NOMO-1 treated with DMSO at 0.1 percent for 48 hours (cell line): ENCODE measurements around the gene ZKSCAN8.

Source experiments
- DNase-seq: peaks from one replicate; lab custom pipeline; 2025; ENCODE audit not compliant: unreplicated experiment; lab: John Stamatoyannopoulos, UW

ZKSCAN8 gene

GRCh38 chr6:28139860-28140543 is 1.7 kb upstream of the ZKSCAN8 start:
- no peak for DNase-seq

- no peak for DNase-seq
Observed at GRCh38 chr6:28140616-28141015, 1.1 kb upstream of the ZKSCAN8 start.

DNA sequence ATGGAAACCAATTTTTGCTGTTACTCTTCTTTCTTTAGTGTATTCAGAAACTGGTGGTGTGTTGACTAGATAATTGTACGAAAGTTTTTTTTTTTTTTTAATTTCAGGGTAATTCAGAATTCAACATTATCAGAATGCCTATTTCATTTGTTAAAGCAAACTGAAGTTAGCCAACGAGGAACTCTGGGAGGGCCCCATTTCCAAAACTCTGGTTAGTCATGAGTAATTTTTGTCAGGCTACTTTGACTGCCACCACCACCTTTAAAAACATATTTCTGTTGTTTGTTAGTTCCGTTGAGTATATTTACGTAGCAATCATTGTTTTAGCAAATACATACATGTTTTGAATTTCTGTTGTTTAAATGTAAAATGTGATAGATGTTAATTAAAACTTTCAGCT is 763 bp downstream of the ZKSCAN8 start:
- peak; percentile 1 for DNase-seq

GRCh38 chr6:28145231-28145630 is 3.5 kb downstream of the ZKSCAN8 start:
- no peak for DNase-seq

- no peak for DNase-seq
Observed at GRCh38 chr6:28152531-28152930, 10.8 kb downstream of the ZKSCAN8 start.

DNA sequence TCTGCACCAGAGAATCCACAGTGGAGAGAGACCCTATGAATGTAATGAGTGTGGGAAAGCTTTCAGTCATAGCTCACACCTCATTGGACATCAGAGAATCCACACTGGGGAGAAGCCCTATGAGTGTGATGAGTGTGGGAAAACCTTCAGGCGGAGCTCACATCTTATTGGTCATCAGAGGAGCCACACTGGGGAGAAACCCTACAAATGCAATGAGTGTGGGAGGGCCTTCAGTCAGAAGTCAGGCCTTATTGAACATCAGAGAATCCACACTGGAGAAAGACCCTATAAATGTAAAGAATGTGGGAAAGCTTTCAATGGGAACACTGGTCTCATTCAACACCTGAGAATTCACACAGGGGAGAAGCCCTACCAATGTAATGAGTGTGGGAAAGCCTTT is 11.9 kb downstream of the ZKSCAN8 start:
- no peak for DNase-seq

DNA sequence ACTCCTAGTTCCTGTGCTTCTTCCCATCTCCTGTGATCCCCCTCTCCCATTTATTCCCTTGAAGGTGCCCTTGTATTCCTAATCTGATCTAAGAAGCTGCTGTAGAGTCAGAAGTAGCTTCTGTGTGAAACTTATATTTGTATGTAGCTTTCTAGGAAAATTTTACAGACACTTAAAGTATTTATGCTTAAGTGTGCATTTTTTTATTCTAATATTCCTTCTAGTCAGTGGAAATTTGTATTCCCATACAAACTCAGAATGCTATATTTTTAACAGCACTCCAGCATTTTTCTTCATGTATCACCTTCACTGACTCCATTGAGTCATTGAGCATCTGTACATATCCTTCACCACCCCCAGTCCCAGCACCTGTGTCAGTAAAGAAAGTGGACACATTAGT is 12.7 kb downstream of the ZKSCAN8 start:
- DNase-seq = no peak

DNA sequence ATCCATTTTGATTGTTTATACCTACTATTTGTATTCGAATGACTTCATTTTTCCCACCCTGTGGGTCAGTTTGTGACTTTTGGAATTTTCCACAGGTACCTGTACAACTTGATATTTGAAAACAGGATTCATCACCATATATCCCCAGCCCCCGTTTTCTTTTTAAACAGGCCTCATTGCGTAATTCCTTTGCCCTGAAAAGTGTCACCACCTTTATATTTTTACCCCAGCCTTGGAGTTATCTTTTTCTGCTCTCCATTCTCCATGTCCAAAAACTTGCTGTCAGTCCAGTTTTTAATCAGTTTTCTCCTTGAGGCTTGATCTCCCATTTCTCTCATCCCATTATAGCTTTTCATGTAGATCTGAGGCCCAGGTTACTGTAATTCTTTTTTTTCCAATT is 16.6 kb downstream of the ZKSCAN8 start:
- DNase-seq = no peak

DNA sequence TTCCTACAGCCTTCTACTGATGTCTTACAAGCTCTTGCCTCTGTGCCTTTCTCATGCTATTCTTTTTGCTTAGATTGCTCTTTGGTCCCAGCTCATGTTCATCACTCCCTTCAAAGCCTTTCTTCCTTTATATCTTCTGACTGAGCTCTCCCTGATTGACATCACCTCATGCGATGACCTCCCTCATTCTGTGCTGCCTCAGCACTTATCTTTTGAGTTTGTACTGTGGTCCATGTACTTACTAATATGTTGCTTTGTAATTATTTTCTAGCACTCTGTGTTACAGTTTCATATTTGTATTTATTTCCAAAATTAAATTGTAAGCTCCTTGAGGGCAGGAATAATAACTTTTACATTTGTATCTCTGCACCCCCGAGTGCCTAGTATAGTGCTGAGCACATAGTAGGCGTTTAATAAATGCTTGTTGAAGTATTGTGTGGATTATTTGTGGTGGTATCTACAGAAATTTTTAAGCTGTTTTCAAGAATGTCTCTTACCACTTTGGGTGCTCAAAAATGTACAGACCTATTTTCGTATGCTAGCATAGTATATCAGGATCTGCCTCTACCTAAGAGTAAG is 17.4 kb downstream of the ZKSCAN8 start:
- DNase-seq = no peak

DNA sequence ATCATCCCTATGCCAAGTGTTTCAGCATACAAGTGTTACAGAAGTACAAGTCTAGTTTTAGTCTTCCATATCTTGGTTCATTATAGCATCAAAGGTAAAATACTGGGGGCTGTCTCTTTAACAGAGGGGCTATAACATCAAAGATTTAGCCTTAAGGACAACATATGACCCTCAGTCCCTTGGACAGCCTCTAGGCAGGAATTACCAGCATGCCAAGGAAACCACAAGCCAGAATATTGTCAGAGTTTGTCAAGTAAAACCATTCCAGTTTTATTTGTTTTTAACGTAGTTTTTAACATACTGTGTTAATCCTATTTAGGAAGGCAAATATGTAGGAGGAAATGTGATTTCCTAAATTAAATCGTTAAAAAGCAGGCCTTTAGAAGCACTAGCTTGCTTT is 18.6 kb downstream of the ZKSCAN8 start:
- DNase-seq = no peak

DNA sequence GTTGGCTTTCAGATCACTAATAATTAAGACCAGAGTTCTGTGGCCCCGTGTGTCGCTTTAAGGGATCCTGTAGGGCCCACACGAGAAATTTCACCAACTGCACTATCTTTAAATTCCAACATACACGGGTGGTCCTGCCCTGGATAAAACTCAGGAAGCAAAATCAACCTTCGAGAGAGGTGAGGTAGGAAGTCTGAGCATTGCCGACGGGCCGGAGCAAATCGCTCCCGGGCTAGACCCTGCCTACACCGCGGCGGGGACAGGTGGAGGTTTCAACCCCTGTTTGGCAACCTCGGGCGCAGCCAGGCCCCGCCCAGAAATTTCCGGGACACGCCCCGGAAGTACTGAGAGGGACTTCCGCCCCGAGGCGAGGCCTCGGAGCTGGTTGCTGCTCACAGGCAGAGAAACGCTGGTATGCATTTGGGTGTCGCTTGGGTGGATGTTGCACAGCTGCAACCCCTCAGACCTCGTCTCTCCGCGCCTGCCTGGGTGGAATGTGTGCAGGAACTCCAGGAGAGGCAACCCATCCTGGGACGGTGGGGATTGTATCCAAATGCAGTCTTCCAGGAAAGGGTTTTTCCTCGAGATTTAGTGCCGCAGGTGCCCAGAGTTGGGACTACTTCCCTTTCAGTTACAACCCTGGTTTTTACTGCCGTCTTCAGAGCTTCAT is 19.9 kb downstream of the ZKSCAN8 start:
- peak; percentile 44 for DNase-seq

- DNase-seq = no peak
Observed at GRCh38 chr6:28165563-28165962, 23.9 kb downstream of the ZKSCAN8 start.

DNA sequence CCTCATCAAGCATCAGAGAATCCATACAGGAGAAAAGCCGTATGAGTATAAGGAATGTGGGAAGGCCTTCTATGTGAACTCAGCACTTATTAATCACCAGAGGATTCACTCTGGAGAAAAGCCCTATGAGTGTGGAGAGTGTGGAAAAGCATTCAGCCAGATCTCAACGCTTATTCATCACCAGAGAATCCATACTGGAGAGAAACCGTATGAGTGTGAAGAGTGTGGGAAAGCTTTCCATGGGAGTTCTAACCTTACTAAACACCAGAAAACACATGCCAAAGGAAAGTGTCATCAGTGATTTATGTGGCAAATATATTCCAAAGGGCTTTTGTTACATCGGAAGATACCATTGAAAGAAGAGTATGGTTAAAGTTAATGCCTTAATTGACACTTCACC is 25.4 kb downstream of the ZKSCAN8 start:
- no peak for DNase-seq

- DNase-seq = no peak
Observed at GRCh38 chr6:28167926-28168325, 26.2 kb downstream of the ZKSCAN8 start.

GRCh38 chr6:28171271-28171670 is 29.6 kb downstream of the ZKSCAN8 start:
- no peak for DNase-seq

DNA sequence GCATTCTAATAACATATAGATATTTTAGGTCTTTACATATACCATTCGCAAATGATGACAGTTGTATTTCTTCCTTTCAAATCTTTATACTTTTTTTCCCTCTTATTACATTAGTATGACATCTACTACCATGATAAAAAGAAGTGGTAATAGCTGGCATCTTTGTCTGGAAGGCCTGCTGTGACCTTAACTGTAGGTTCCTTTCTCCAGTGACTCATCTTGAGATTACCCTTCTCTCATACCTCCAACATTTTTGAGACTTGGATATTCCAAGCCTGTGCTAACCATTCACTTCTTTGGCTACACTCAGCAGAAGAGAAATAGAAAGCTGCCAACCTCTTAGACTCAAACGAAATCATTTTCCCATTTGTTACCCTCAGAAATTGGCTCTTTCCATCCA is 30.3 kb downstream of the ZKSCAN8 start:
- no peak for DNase-seq

DNA sequence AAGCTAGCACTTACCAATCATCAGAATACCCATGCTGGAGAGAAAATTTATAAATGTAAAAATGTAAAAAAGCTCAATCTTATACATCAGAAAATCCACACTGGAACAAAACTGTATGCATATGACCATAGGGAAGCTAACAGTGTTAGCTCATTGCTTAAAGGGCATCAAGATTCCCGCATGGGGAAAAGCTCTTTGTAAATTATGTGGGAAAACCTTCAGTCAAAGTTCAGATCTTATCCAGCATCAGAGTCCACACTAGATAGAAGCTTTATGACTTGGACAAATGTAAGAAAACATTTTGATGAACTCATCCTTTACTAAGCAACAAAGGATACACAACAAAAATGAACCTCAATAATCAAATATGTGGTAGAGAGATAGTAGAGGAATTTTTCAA is 34.7 kb downstream of the ZKSCAN8 start:
- DNase-seq = no peak

- DNase-seq = no peak
Observed at GRCh38 chr6:28182255-28182654, 40.6 kb downstream of the ZKSCAN8 start.

DNA sequence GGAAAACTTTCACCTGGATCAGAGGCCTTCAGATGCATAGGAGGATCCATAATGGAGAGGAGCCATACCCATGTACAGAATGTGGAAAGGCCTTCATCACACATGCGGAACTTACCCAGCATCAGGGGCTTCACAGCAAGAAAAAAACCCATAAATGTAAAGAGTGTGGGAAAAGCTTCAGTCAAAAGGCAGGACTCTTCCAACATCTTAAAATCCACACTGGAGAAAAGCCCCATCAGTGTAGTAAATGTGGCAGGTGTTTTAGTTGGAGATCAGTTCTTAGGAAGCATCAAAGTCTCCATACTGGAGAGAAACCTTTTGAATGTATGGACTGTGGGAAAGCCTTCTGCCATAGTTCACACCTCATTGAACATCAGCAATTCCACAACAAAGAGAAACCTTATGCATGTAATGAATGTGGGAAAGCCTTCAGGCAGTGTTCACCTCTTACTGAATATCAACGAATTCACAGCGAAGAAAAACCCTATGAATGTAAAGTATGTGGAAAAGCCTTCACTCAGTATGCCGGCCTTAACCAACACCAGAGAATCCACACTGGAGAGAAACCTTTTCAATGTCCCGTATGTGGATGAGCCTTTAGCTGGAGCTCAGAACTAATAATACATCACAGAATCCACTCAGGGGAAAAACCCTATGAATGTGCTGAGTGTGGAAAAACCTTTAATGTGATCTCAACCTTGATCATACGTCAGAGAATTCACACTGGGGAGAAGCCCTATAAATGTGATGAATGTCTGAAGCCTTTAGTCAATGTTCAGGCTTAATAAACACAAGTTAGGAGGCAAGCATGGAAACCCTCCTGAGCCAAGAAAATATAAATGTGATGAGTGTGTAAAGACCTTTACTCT is 46.7 kb downstream of the ZKSCAN8 start:
- no peak for DNase-seq

DNA sequence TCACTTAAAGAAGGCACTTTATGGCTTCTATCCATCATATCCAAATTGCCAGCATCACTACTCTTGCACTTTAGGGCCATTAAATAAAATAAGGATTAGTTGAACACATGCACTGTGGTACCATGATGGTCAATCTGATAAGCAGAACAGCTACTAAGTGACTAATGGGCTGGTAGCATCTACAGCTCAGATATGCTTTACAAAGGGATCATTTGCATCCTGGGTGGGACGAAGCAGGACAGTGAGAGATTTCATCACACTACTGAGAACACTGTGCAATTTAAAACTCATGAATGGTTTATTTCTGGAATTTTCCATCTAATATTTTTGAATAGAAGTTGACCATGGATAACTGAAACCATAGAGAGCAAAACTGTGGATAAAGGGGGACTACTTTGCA is 58.3 kb downstream of the ZKSCAN8 start:
- no peak for DNase-seq

- DNase-seq = no peak
Observed at GRCh38 chr6:28203201-28203600, 61.5 kb downstream of the ZKSCAN8 start.

DNA sequence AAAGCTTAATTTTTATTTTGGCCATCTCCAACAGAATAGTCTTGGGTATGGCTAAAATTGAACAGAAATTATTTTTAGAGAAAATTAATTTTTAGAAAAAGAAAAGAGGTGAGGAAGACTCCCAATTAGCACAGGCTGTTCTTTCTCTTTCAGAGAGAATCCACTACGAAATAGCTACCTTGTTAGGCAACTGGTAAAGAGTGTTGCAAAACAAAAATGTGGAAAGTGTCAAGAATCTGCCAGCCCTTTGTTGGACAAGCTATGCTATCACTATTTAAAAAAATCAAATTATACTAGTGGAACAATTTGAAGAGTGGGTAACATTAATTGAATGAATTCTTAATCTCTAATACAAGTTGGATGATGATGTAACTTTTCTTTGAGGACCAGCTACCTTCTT is 64.2 kb downstream of the ZKSCAN8 start:
- peak; percentile 50 for DNase-seq
